GM23248 (cell line): Measurements from ENCODE around the gene RNASEH2B.

Experiments used
- EZH2 ChIP-seq: fragments of 200-600 bp; sonication (generic); IDR thresholded peaks from 2 replicates; pipeline ENCODE4 v1.6.1; 2018; ENCODE audit warnings: antibody characterized with exemption, mild to moderate bottlenecking; ENCODE audit not compliant: insufficient read depth, poor library complexity, severe bottlenecking
- EZH2phosphoT487 ChIP-seq: fragments of 200-600 bp; sonication (generic); IDR thresholded peaks from 2 replicates; pipeline ENCODE4 v1.6.1; 2018; ENCODE audit warnings: antibody characterized with exemption, moderate library complexity, mild to moderate bottlenecking, low read depth; ENCODE audit not compliant: insufficient read depth

DNA sequence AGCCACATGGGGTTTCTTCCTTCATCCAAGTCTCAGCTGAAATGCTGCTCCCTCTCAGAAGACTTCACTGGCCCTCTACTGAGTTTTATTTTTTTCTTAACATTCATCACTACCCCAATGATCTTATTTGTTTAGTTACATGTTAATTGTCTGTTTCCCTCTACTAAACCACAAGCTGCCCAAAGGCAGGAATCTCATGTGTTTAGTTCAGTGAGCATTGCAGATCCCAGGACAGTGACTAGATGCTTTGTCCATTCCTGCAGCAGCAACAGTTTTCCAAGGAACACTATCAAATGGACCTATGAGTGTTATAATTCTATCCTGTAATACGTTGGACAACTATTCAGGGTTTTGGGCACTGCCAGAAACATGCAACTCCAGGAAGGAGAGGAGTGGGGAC lies 93.1 kb downstream of the RNASEH2B start:
- TF ChIP-seq EZH2 (no peak), EZH2phosphoT487 (no peak)
